Measurements from ENCODE around the gene NFIA.

Gene NFIA

GRCh38 chr1:61295818-61296537 is 213.6 kb downstream of the NFIA start:
- WGBS, result 20% methylated on average over 2 of the region's 2 CpGs
- H3K9ac ChIP-seq (ENCODE audit: low read depth, low read length), result no peak overlapping the region
- H3K27ac ChIP-seq (ENCODE audit: low read depth, low read length), result peak overlapping the region; percentile 86; the same call in 1 of the 2 replicates
- H3K4me1 ChIP-seq (ENCODE audit: insufficient read depth, low read length), result peaks cover 52% of the 10 kb centered on the region
- no peaks in the 10 kb centered on the region for H3K27me3 ChIP-seq (ENCODE audit: insufficient read depth, low read length)
- H3K4me3 ChIP-seq (ENCODE audit: low read length), result no peak overlapping the region; the same call in 1 of the 2 replicates
- no peaks in the 10 kb centered on the region for H3K36me3 ChIP-seq (ENCODE audit: insufficient read depth, low read length)
- H3K9me3 ChIP-seq (ENCODE audit: insufficient read depth, low read depth, low read length), result no peaks in the 10 kb centered on the region; the same call in 1 of the 2 replicates

- H3K9ac ChIP-seq (ENCODE audit: low read depth, low read length), result no peak overlapping the region
- 75% methylated on average over 7 of the region's 7 CpGs for WGBS
- no peaks in the 10 kb centered on the region; the same call in 1 of the 2 replicates for H3K9me3 ChIP-seq (ENCODE audit: insufficient read depth, low read depth, low read length)
- peaks cover 59% of the 10 kb centered on the region for H3K4me1 ChIP-seq (ENCODE audit: insufficient read depth, low read length)
- H3K27me3 ChIP-seq (ENCODE audit: insufficient read depth, low read length), result no peaks in the 10 kb centered on the region
- H3K4me3 ChIP-seq (ENCODE audit: low read length), result no peak overlapping the region
- peak overlapping the region; percentile 36; the same call in 1 of the 2 replicates for H3K27ac ChIP-seq (ENCODE audit: low read depth, low read length)
- H3K36me3 ChIP-seq (ENCODE audit: insufficient read depth, low read length), result no peaks in the 10 kb centered on the region
Observed at GRCh38 chr1:61297887-61298286, 215.5 kb downstream of the NFIA start.

GRCh38 chr1:61299463-61299862 is 217.1 kb downstream of the NFIA start:
- H3K27ac ChIP-seq (ENCODE audit: low read depth, low read length), result no peak overlapping the region
- H3K9ac ChIP-seq (ENCODE audit: low read depth, low read length), result no peak overlapping the region
- no peaks in the 10 kb centered on the region for H3K36me3 ChIP-seq (ENCODE audit: insufficient read depth, low read length)
- no peaks in the 10 kb centered on the region; the same call in 1 of the 2 replicates for H3K9me3 ChIP-seq (ENCODE audit: insufficient read depth, low read depth, low read length)
- H3K27me3 ChIP-seq (ENCODE audit: insufficient read depth, low read length), result no peaks in the 10 kb centered on the region
- 97% methylated on average over 2 of the region's 2 CpGs for WGBS
- H3K4me3 ChIP-seq (ENCODE audit: low read length), result no peak overlapping the region
- H3K4me1 ChIP-seq (ENCODE audit: insufficient read depth, low read length), result peaks cover 52% of the 10 kb centered on the region

GRCh38 chr1:61300899-61301298 is 218.5 kb downstream of the NFIA start:
- Histone ChIP-seq H3K36me3 (ENCODE audit: insufficient read depth, low read length) (no peaks in the 10 kb centered on the region), H3K9me3 (ENCODE audit: insufficient read depth, low read depth, low read length) (no peaks in the 10 kb centered on the region; the same call in 1 of the 2 replicates), H3K27me3 (ENCODE audit: insufficient read depth, low read length) (no peaks in the 10 kb centered on the region), H3K4me1 (ENCODE audit: insufficient read depth, low read length) (peaks cover 45% of the 10 kb centered on the region), H3K4me3 (ENCODE audit: low read length) (no peak overlapping the region), H3K27ac (ENCODE audit: low read depth, low read length) (peak overlapping the region; percentile 84), H3K9ac (ENCODE audit: low read depth, low read length) (no peak overlapping the region)
- 4% methylated on average over 2 of the region's 3 CpGs for WGBS

DNA sequence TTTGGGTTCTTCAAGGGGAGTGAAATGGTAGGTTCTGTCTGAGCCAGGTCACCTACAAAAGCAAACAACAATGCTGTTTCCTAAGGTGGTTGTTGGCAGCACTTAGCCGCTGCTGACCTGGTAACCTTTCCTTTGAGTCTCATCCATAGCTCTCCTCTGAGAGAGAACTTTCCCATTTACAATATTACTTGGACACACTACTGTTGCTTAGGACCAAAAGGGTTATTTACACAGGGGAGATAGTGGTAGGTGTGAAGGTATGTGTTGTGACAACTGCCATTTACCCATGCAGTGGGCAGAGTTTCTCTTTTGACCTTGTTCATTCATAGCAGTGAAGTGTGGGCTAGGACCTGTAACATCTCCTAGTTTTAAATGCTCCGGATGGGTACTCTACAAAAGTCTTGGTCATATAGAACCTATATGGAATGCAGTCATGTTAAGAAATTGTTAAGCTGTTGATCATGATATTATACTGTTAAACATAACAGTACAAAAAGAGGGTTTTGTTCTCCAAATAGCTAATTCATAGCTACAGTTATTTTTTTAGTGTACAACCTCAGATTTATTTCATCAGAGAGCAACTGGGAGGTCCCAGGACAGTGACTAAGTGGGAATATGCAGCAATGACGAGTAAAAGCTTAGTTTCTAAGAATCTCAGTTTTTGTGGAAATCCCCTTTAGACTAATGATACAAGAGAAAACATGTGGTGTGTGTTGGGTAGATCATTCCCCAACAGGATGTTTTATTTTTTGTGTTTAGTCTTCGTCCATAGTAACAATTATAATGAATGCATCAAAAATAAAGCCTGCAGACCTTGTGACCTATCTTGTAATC is 219.7 kb downstream of the NFIA start:
- 87% methylated on average over 3 of the region's 4 CpGs for WGBS
- H3K27ac ChIP-seq (ENCODE audit: low read depth, low read length), result peak overlapping the region; percentile 84

DNA sequence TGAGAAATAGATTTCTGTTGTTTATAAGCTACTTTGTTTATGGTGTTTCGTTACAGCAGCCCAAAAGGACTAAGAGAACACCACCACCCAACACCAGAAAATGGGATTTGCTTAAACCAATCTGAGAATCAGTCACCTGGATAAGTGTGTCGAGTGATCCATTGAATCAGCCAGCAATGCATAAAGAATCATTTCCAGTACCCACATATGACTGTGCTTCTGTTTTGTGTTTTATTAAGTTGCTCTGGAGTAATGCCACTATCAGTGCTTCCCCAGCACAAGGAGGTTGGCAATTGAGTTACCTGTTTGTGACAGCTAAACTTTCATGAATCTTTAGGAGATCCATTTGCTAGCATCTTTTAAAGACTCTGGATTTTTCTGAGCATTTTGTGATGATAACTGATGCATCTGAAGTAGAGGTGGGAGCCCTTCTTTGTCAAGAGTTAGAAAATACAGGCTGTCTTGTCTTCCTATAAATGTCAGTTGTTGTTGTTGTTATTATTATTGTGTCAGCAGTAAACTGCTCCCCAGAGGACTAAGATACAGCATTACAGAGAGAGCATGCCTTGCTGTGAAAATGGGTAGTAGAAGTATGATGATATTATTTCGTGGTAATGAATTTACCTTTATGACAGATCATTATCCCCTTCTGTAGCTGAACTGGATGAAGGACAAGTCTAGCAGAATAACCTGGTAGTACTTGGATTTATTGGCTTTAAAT is 225.2 kb downstream of the NFIA start:
- H3K4me1 ChIP-seq (ENCODE audit: insufficient read depth, low read length), result no peaks in the 10 kb centered on the region
- H3K36me3 ChIP-seq (ENCODE audit: insufficient read depth, low read length), result no peaks in the 10 kb centered on the region
- H3K4me3 ChIP-seq (ENCODE audit: low read length), result no peak overlapping the region
- WGBS, result 92% methylated on average over 3 of the region's 3 CpGs
- H3K9me3 ChIP-seq (ENCODE audit: insufficient read depth, low read depth, low read length), result no peaks in the 10 kb centered on the region
- no peak overlapping the region for H3K27ac ChIP-seq (ENCODE audit: low read depth, low read length)
- no peak overlapping the region for H3K9ac ChIP-seq (ENCODE audit: low read depth, low read length)
- H3K27me3 ChIP-seq (ENCODE audit: insufficient read depth, low read length), result no peaks in the 10 kb centered on the region

More for the DNA sequence above, 219.7 kb downstream of the NFIA start:
- Histone ChIP-seq H3K9me3 (ENCODE audit: insufficient read depth, low read depth, low read length) (no peaks in the 10 kb centered on the region; the same call in 1 of the 2 replicates), H3K27me3 (ENCODE audit: insufficient read depth, low read length) (no peaks in the 10 kb centered on the region), H3K4me3 (ENCODE audit: low read length) (no peak overlapping the region), H3K9ac (ENCODE audit: low read depth, low read length) (no peak overlapping the region), H3K4me1 (ENCODE audit: insufficient read depth, low read length) (peaks cover 33% of the 10 kb centered on the region), H3K36me3 (ENCODE audit: insufficient read depth, low read length) (no peaks in the 10 kb centered on the region)

GRCh38 chr1:61310057-61310456 is 227.7 kb downstream of the NFIA start:
- 85% methylated on average over 3 of the region's 3 CpGs for WGBS
- H3K27me3 ChIP-seq (ENCODE audit: insufficient read depth, low read length), result no peaks in the 10 kb centered on the region
- no peaks in the 10 kb centered on the region for H3K36me3 ChIP-seq (ENCODE audit: insufficient read depth, low read length)
- no peak overlapping the region for H3K27ac ChIP-seq (ENCODE audit: low read depth, low read length)
- no peaks in the 10 kb centered on the region for H3K9me3 ChIP-seq (ENCODE audit: insufficient read depth, low read depth, low read length)
- H3K4me3 ChIP-seq (ENCODE audit: low read length), result no peak overlapping the region
- no peaks in the 10 kb centered on the region for H3K4me1 ChIP-seq (ENCODE audit: insufficient read depth, low read length)
- no peak overlapping the region for H3K9ac ChIP-seq (ENCODE audit: low read depth, low read length)

GRCh38 chr1:61310538-61310937 is 228.2 kb downstream of the NFIA start:
- no peak overlapping the region for H3K9ac ChIP-seq (ENCODE audit: low read depth, low read length)
- 89% methylated on average over 4 of the region's 4 CpGs for WGBS
- no peaks in the 10 kb centered on the region for H3K36me3 ChIP-seq (ENCODE audit: insufficient read depth, low read length)
- H3K4me3 ChIP-seq (ENCODE audit: low read length), result no peak overlapping the region
- H3K9me3 ChIP-seq (ENCODE audit: insufficient read depth, low read depth, low read length), result no peaks in the 10 kb centered on the region
- H3K27me3 ChIP-seq (ENCODE audit: insufficient read depth, low read length), result no peaks in the 10 kb centered on the region
- no peaks in the 10 kb centered on the region for H3K4me1 ChIP-seq (ENCODE audit: insufficient read depth, low read length)
- no peak overlapping the region for H3K27ac ChIP-seq (ENCODE audit: low read depth, low read length)

- H3K36me3 ChIP-seq (ENCODE audit: insufficient read depth, low read length), result no peaks in the 10 kb centered on the region
- no peak overlapping the region for H3K4me3 ChIP-seq (ENCODE audit: low read length)
- no peak overlapping the region for H3K9ac ChIP-seq (ENCODE audit: low read depth, low read length)
- no peak overlapping the region for H3K27ac ChIP-seq (ENCODE audit: low read depth, low read length)
- 81% methylated on average over 2 of the region's 2 CpGs for WGBS
- 0 out of 2 replicates have a peak, but pooled peaks cover 4% of the 10 kb centered on the region for H3K4me1 ChIP-seq (ENCODE audit: insufficient read depth, low read length)
- H3K9me3 ChIP-seq (ENCODE audit: insufficient read depth, low read depth, low read length), result no peaks in the 10 kb centered on the region
- H3K27me3 ChIP-seq (ENCODE audit: insufficient read depth, low read length), result no peaks in the 10 kb centered on the region
Observed at GRCh38 chr1:61313906-61314422, 231.6 kb downstream of the NFIA start.

DNA sequence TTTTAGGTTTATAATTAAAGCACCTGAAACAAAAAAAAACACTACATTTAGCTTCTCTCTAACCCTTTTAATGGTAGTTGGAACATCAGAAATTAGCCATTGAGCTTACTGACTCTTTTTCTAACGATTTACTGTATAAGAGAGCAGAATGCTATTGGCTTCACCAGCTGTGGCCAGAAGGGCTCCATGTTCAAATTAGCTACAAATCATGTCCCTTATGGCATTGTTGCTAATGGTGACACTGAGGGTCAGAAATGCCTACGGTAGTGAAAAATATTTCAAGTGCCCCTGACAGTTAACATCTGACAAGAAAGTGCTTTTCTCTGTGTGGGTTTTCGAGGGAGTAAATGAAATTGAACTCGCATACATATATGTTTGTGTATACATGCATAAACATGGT is 232.7 kb downstream of the NFIA start:
- no peak overlapping the region for H3K27ac ChIP-seq (ENCODE audit: low read depth, low read length)
- 94% methylated on average over 4 of the region's 4 CpGs for WGBS
- no peaks in the 10 kb centered on the region for H3K9me3 ChIP-seq (ENCODE audit: insufficient read depth, low read depth, low read length)

More for the DNA sequence above, 232.7 kb downstream of the NFIA start:
- Histone ChIP-seq H3K27me3 (ENCODE audit: insufficient read depth, low read length) (no peaks in the 10 kb centered on the region), H3K36me3 (ENCODE audit: insufficient read depth, low read length) (no peaks in the 10 kb centered on the region), H3K9ac (ENCODE audit: low read depth, low read length) (no peak overlapping the region), H3K4me3 (ENCODE audit: low read length) (no peak overlapping the region), H3K4me1 (ENCODE audit: insufficient read depth, low read length) (peaks cover 14% of the 10 kb centered on the region)

Data from HUES64 (cell line).